Measurements from ENCODE around the gene SH3BP5.

DNA sequence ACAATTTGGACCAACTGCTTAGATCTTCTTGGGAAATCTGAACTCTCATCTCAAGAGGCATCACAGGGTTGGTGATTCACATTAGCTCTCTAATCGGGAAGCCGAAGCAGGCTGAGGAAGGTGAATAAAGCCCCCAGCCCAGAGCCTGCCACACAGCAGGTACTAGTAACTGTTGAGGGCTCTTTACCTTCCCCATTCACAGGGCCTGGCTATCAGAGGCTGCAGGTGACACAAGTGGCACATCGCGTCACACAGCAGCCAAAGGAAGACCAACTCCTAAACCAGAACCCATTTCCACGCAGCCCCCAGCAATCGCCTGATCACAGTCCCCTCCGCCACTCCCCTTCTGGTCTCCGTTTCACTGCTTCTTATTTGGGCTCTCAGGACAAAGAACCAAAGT lies 29.2 kb downstream of the SH3BP5 start:
- TF ChIP-seq, protein P1, sequence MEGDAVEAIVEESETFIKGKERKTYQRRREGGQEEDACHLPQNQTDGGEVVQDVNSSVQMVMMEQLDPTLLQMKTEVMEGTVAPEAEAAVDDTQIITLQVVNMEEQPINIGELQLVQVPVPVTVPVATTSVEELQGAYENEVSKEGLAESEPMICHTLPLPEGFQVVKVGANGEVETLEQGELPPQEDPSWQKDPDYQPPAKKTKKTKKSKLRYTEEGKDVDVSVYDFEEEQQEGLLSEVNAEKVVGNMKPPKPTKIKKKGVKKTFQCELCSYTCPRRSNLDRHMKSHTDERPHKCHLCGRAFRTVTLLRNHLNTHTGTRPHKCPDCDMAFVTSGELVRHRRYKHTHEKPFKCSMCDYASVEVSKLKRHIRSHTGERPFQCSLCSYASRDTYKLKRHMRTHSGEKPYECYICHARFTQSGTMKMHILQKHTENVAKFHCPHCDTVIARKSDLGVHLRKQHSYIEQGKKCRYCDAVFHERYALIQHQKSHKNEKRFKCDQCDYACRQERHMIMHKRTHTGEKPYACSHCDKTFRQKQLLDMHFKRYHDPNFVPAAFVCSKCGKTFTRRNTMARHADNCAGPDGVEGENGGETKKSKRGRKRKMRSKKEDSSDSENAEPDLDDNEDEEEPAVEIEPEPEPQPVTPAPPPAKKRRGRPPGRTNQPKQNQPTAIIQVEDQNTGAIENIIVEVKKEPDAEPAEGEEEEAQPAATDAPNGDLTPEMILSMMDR (conservative IDR thresholded peaks at IDR 0.05; ENCODE audit: low read length), result no peak
- no peak for TF ChIP-seq EZH2phosphoT487 (IDR thresholded peaks at IDR 0.05; ENCODE audit: borderline replicate concordance, low read depth, low read length)
